Pancreas (tissue), 10 donors: ENCODE measurements around the gene HACD2. TPM values are rescaled to one million over a fixed set of nuclear protein-coding genes. Genes with fewer than 3 reads are reported as not detected.

ENCODE experiments used
- ATAC-seq, 4 donors: fragments of 200-7000 bp; cut with Tn5 transposase; one replicate each; pipeline versions ENCODE4 v1.8.0 to v1.9.1; 2020; ENCODE audit warnings: mild to moderate bottlenecking in 4 of 4, moderate library complexity in 4 of 4
- DNase-seq, 6 donors: peaks; one replicate each; pipeline ENCODE4 v3.0.0-alpha.2; 2020
- FAIRE-seq: peaks from 2 replicates; lab custom pipeline; 2012; peaks lifted over from hg19 to GRCh38; lab: Jason Lieb, UNC
- H3K27ac ChIP-seq, 4 donors: fragments of 200-600 bp; sonication (generic); 1 replicate in 3 of 4; 2 replicates in 1 of 4; pipeline versions ENCODE4 v1.5.0 to v1.8.0; 2020
- H3K27me3 ChIP-seq, 4 donors: fragments of 200-600 bp; one replicate each; pipeline ENCODE4 v1.8.0; 2021
- H3K36me3 ChIP-seq, 3 donors: fragments of 200-600 bp; sonication (generic) in 1 of 3; one replicate each; pipeline versions ENCODE4 v1.5.0 to v1.8.0; 2020 to 2021
- H3K4me1 ChIP-seq, 3 donors: fragments of 200-600 bp; one replicate each; pipeline ENCODE4 v1.8.0; 2021
- H3K4me3 ChIP-seq, 4 donors: fragments of 200-600 bp; sonication (generic) in 2 of 4; one replicate each; pipeline versions ENCODE4 v1.5.0 to v1.8.0; 2020 to 2021
- H3K9me3 ChIP-seq, 4 donors: fragments of 200-600 bp; one replicate each; pipeline ENCODE4 v1.8.0; 2021
- CTCF ChIP-seq, 4 donors: fragments of 200-600 bp; sonication (generic) in 3 of 4; IDR thresholded peaks; one replicate each; pipeline versions ENCODE4 v1.5.0 to v1.8.0; 2021; ENCODE audit warnings: antibody characterized with exemption in 4 of 4
- WGBS, 2 donors: extraction: QIAGEN DNeasy Blood & Tissue Kit; methylation state at CpG; one replicate each; pipeline ENCODE4 v1.1.7; 2013; 5-methylcytosine and 5-hydroxymethylcytosine counted together
- intact Hi-C, 3 donors: fragments of 100-400 bp; cut with DNase I; formaldehyde crosslinking; loops; one replicate each; pipeline versions ENCODE4 v1.11.1 to v1.14.2; 2022
- polyA plus RNA-seq, 2 donors: library from polyadenylated mRNA; stranded (reverse); fragments of 200-250 nt; gene quantifications; one replicate each; pipeline ENCODE4 v1.2.3, GENCODE V29; 2013
- total RNA-seq, 6 donors: library from RNA; stranded (reverse); fragmentation: NEBNext Ultra II Directional in 4 of 6; extraction: Animal tissue kit (Norgen Biotek cat#: 25700) in 4 of 6; gene quantifications; one replicate each; pipeline versions ENCODE4 v1.2.1 to v1.2.4, GENCODE V29; 2021 to 2023
- donor health status: healthy with polysubstance abuse.
- donor health status: DM: no; HTN: no; CAD: no; lungs with moderate emphysema.
- donor health status: DM: no; HTN: no; CAD: no.
- donor health status: control.
- donor health status: control.
- donor health status: Bipolar disorder and iron deficiency.
- donor health status: DM: yes; HTN: yes; CAD: no.
- donor health status: DM: no; HTN: no; CAD: no.
- donor health status: DM: no; HTN: no; CAD: no.
- donor health status: DM: yes; HTN: yes; CAD: no.

The HACD2 gene
- total and polyA plus RNA-seq, 8 donors = 4.4 to 22.2 (median 13.1) TPM

DNA sequence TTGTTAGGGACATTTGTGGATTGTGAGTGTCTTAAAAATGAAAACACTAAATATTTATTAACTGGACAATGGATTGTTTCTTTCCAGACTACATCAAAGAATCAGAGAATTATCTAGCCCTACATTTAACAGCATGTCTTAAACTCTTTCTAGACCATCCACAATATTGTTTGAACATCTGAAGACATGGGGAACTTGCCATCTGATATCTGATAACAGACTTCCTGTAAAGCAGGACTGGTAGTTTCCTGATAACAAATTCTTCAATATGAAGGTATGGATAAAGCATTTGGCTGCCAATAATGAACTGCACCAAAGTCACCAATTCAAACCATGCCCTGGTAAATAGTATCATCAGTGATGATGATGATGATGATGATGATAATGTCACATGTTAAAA, 26.2 kb upstream of the HACD2 start:
- FAIRE-seq (no peak), ATAC-seq (no peak), DNase-seq (no peak)
- Histone ChIP-seq H3K36me3 (no peaks in the 10 kb centered on the region), H3K4me3 (no peak overlapping the region), H3K4me1 (peaks cover 0 to 10% (median 10%) of the 10 kb centered on the region in 3 donors), H3K27me3 (no peaks in the 10 kb centered on the region), H3K27ac (no peak overlapping the region), H3K9me3 (no peaks in the 10 kb centered on the region)
- TF ChIP-seq CTCF (IDR thresholded peaks at IDR 0.05) = no peak
- intact Hi-C loops = no loop called here

GRCh38 chr3:123610331-123610730, 25.5 kb upstream of the HACD2 start:
- intact Hi-C loops = no loop called here

DNA sequence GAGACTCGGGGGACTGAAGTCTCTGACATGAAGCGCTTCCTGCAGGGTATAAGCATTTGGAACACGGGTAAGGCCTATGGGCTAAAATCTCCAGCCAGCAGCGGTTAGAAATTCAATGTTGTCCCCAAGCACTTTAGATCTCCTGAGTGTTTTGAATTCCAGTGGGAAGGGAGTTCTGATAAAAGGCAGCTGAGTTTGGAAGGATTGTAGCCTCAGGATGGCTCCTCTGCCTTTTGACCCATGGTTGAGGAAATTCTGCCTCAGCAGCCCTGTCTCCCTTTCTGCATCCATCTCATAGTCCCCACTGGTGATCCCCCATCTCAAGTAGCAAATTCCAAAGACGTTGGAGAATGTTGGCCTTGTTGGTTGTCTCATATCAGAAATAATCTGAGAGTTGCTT, 24.2 kb upstream of the HACD2 start:
- no peak overlapping the region for H3K27ac ChIP-seq
- no peak for DNase-seq
- WGBS, 2 donors = 81 to 83% methylated on average over 5 of the region's 5 CpGs
- no peak overlapping the region for H3K4me3 ChIP-seq
- intact Hi-C loops = no loop called here
- no peak for FAIRE-seq
- no peak for ATAC-seq
- no peaks in the 10 kb centered on the region for H3K36me3 ChIP-seq
- H3K4me1 ChIP-seq = peaks cover 0 to 17% (median 14%) of the 10 kb centered on the region in 3 donors
- H3K9me3 ChIP-seq = no peaks in the 10 kb centered on the region
- no peak for TF ChIP-seq CTCF (IDR thresholded peaks at IDR 0.05)
- H3K27me3 ChIP-seq = no peaks in the 10 kb centered on the region

More at GRCh38 chr3:123610331-123610730, 25.5 kb upstream of the HACD2 start:
- ATAC-seq (no peak), FAIRE-seq (no peak), DNase-seq (no peak)
- Histone ChIP-seq H3K4me1 (peaks cover 0 to 16% (median 14%) of the 10 kb centered on the region in 3 donors), H3K36me3 (no peaks in the 10 kb centered on the region), H3K9me3 (no peaks in the 10 kb centered on the region), H3K4me3 (no peak overlapping the region), H3K27me3 (no peaks in the 10 kb centered on the region), H3K27ac (no peak overlapping the region)
- no peak for TF ChIP-seq CTCF (IDR thresholded peaks at IDR 0.05)
- WGBS, 2 donors = 90 to 96% methylated on average over 3 of the region's 3 CpGs

DNA sequence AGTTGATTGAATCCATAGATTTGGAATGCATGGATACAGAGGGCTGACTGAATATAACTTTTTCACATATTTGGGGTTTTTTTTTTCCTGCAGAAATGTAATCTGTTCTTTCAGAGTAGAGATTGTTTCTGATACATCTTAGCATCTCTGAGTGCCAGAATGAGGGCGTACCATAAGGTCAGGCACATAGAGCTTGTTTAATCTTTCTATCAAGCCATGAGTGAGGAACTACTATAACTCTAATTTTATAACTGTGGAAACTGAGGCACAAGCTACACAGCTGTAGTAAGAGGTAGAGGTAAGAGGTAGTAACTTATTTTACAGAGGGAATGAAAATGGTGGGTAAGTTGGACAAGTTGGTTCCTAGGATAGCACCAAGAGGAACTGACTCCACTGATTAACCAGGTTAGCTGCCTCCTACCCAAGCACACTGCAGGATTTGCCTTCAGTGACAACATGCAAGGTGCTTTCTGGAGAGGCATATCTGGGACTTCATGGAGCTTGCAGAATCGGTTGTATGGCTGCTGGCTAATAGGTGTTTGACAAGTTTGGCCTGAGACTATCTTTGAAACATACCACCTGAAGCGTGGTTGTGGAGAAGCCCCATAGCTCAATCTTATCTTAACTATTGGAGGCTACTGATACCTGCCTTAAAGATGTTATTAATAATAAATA, 23.5 kb upstream of the HACD2 start:
- ATAC-seq (no peak), FAIRE-seq (no peak), DNase-seq (no peak)
- Histone ChIP-seq H3K4me3 (no peak overlapping the region), H3K27me3 (no peaks in the 10 kb centered on the region), H3K4me1 (peaks cover 0 to 17% (median 14%) of the 10 kb centered on the region in 3 donors), H3K27ac (no peak overlapping the region), H3K9me3 (no peaks in the 10 kb centered on the region), H3K36me3 (no peaks in the 10 kb centered on the region)
- 65 to 76% methylated on average over 3 of the region's 3 CpGs for WGBS, 2 donors
- no peak for TF ChIP-seq CTCF (IDR thresholded peaks at IDR 0.05)
- intact Hi-C loops = no loop called here

DNA sequence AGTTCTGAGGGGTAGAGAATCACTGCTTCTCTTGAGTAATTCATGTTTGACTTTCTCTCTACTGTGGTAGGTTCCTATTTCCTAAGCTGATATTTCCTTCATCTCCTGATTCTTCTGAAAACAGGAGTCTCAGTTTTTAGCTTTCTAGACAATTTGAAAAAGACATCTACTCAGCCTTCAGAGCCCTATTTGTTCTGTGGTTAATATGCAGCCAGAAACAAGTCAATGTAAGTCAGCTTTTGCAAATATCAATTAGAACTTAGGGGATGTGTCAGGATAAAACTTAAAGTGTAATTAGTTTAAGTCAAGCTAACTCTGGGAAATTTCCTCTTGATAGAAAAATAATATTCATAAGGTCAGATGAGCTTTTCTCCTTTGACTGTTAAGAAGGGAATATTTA, 21.7 kb upstream of the HACD2 start:
- ATAC-seq (peak in 1 of 4 donors; percentile 11), DNase-seq (no peak), FAIRE-seq (no peak)
- TF ChIP-seq CTCF (IDR thresholded peaks at IDR 0.05) = no peak
- Histone ChIP-seq H3K4me1 (peaks cover 0 to 26% (median 19%) of the 10 kb centered on the region in 3 donors), H3K27ac (peak overlapping the region in 1 of 4 donors; percentile 44), H3K9me3 (no peaks in the 10 kb centered on the region), H3K36me3 (no peaks in the 10 kb centered on the region), H3K27me3 (no peaks in the 10 kb centered on the region), H3K4me3 (no peak overlapping the region)
- intact Hi-C loops = no loop called here
